Amygdala (tissue), 56 donors: ENCODE measurements around the gene ANKRD53.

Experiments
- DNase-seq, 56 donors: peaks; one replicate each; lab custom pipeline; 2025; lab: John Stamatoyannopoulos, UW

ANKRD53 gene

GRCh38 chr2:70962885-70963878 is 15.2 kb upstream of the ANKRD53 start:
- DNase-seq, result no peak

- DNase-seq, result no peak
These were observed 14.3 kb upstream of the ANKRD53 start for GRCh38 chr2:70964133-70964532.

- DNase-seq, result peak in 31 of 56 donors; percentile 10 to 81 (median 39)
These were observed 13.6 kb upstream of the ANKRD53 start for GRCh38 chr2:70964596-70965386.

GRCh38 chr2:70965506-70965905 is 12.9 kb upstream of the ANKRD53 start:
- DNase-seq, result no peak

- no peak for DNase-seq
These were observed 11.7 kb upstream of the ANKRD53 start for GRCh38 chr2:70966681-70967080.

- DNase-seq, result no peak
These were observed 11.2 kb upstream of the ANKRD53 start for GRCh38 chr2:70967189-70967588.

GRCh38 chr2:70974592-70974991 is 3.8 kb upstream of the ANKRD53 start:
- DNase-seq, result no peak

- no peak for DNase-seq
These were observed 3.2 kb upstream of the ANKRD53 start for GRCh38 chr2:70975237-70975636.

- peak in 1 of 56 donors; percentile 1 for DNase-seq
These were observed 725 bp upstream of the ANKRD53 start for GRCh38 chr2:70977605-70978205.

- DNase-seq, result no peak
These were observed 704 bp downstream of the ANKRD53 start for GRCh38 chr2:70979180-70979488.

GRCh38 chr2:70979626-70980025 is 1.2 kb downstream of the ANKRD53 start:
- DNase-seq, result no peak

- no peak for DNase-seq
These were observed 3.0 kb downstream of the ANKRD53 start for GRCh38 chr2:70981421-70981820.

- DNase-seq, result no peak
These were observed 3.7 kb downstream of the ANKRD53 start for GRCh38 chr2:70981866-70982810.

- DNase-seq, result no peak
These were observed 4.5 kb downstream of the ANKRD53 start for GRCh38 chr2:70982971-70983370.

GRCh38 chr2:70983506-70984227 is 5.2 kb downstream of the ANKRD53 start:
- DNase-seq, result no peak

GRCh38 chr2:70984228-70984575 is 5.8 kb downstream of the ANKRD53 start:
- no peak for DNase-seq

- DNase-seq, result peak in 11 of 56 donors; percentile 6 to 57 (median 30)
These were observed 6.3 kb downstream of the ANKRD53 start for GRCh38 chr2:70984576-70985282.

GRCh38 chr2:70985283-70985688 is 6.9 kb downstream of the ANKRD53 start:
- no peak for DNase-seq

- no peak for DNase-seq
These were observed 7.5 kb downstream of the ANKRD53 start for GRCh38 chr2:70985956-70986355.
